ENCODE measurements around the gene EPB41L5. TPM values are rescaled to one million over a fixed set of nuclear protein-coding genes. Genes with fewer than 3 reads are reported as not detected.
A peak's percentile ranks its signal among the peaks of the same experiment; 100 is the strongest.

EPB41L5 gene
- total and polyA plus RNA-seq, 10 of the 15 experiments (the other 5 are each of a cell fraction or from before 2014, with no cell fraction given), result 2.1 to 20.4 (median 8.2) TPM

GRCh38 chr2:120177001-120177621, 164.2 kb downstream of the EPB41L5 start (continued):
- TF ChIP-seq PML (IDR thresholded peaks at IDR 0.05; ENCODE audit: low read length) (peak; percentile 84), ZNF622 (IDR thresholded peaks at IDR 0.05) (no peak), EED (IDR thresholded peaks at IDR 0.05; ENCODE audit: low read depth) (peak; percentile 70; the same call in 1 of the 2 replicates), SP1 (IDR thresholded peaks at IDR 0.05; ENCODE audit: low read depth, low read length) (no peak), ZNF274 (IDR thresholded peaks at IDR 0.05; ENCODE audit: insufficient read depth, insufficient read length) (no peak), NRF1 (conservative IDR thresholded peaks at IDR 0.05; ENCODE audit: low read depth, low read length) (peak; percentile 54), FOXM1 (IDR thresholded peaks at IDR 0.05; ENCODE audit: low read depth, low read length) (no peak), ATF7 (IDR thresholded peaks at IDR 0.05; ENCODE audit: low read depth) (0 out of 2 replicates have a peak, but pooled peaks have one; percentile 53), ZNF24 (IDR thresholded peaks at IDR 0.05) (peak; percentile 31; the same call in 1 of the 2 replicates), ZBTB4 (CRISPR knock-in tag; IDR thresholded peaks at IDR 0.05) (no peak), RFX5 (IDR thresholded peaks at IDR 0.05; ENCODE audit: low read depth, low read length) (no peak), TCF7 (IDR thresholded peaks at IDR 0.05; ENCODE audit: borderline replicate concordance) (no peak), SUPT20H (IDR thresholded peaks at IDR 0.05; ENCODE audit: borderline replicate concordance, control insufficient read depth, low read depth, low read length) (no peak), MYC (IDR thresholded peaks at IDR 0.05; ENCODE audit: insufficient read depth, insufficient read length, insufficient replicate concordance, low read length, severe bottlenecking) (no peak), E2F8 (IDR thresholded peaks at IDR 0.05; ENCODE audit: low read depth, partially characterized antibody) (no peak), BCLAF1 (IDR thresholded peaks at IDR 0.05) (no peak), HDAC6 (IDR thresholded peaks at IDR 0.05; ENCODE audit: unreplicated experiment) (no peak), ATF2 (IDR thresholded peaks at IDR 0.05; ENCODE audit: low read length) (peak; percentile 43; the same call in 1 of the 2 replicates), KLF5 (IDR thresholded peaks at IDR 0.05; ENCODE audit: partially characterized antibody) (no peak), MEF2A (IDR thresholded peaks at IDR 0.05; ENCODE audit: insufficient read depth, low read depth, low read length) (0 out of 2 replicates have a peak, but pooled peaks have one; percentile 55)

Data from GM12878 (cell line).